HepG2 (cell line): ENCODE data around the gene TFEB. TPM values are rescaled to one million over a fixed set of nuclear protein-coding genes. Genes with fewer than 3 reads are reported as not detected.

ENCODE experiments used
- CAMTA2 ChIP-seq: sonication (generic); formaldehyde crosslinking; IDR thresholded peaks from 2 replicates; pipeline ENCODE4 v1.4.0; 2020; ENCODE audit warnings: mild to moderate bottlenecking, missing genetic modification reagents, borderline replicate concordance
- KDM4B ChIP-seq: sonication (generic); formaldehyde crosslinking; IDR thresholded peaks from 2 replicates; pipeline ENCODE4 v1.4.0; 2020; ENCODE audit warnings: missing genetic modification reagents
- NCOA5 ChIP-seq: sonication (generic); formaldehyde crosslinking; IDR thresholded peaks from 2 replicates; pipeline ENCODE4 v1.4.0; 2020; ENCODE audit warnings: missing genetic modification reagents
- NFYB ChIP-seq: sonication (generic); formaldehyde crosslinking; IDR thresholded peaks from 2 replicates; pipeline ENCODE4 v1.4.0; 2020; ENCODE audit warnings: missing genetic modification reagents
- PHF21A ChIP-seq: sonication (generic); formaldehyde crosslinking; IDR thresholded peaks from 2 replicates; pipeline ENCODE4 v1.5.0; 2020; ENCODE audit warnings: mild to moderate bottlenecking, missing genetic modification reagents
- PLRG1 ChIP-seq: fragments of 450-650 bp; conservative IDR thresholded peaks from 2 replicates; pipeline ENCODE4 v1.6.1; 2016
- RXRB ChIP-seq: IDR thresholded peaks from 2 replicates; pipeline ENCODE4 v1.6.1; 2016; ENCODE audit warnings: borderline replicate concordance, missing genetic modification reagents, missing compliant biosample characterization
- SIN3B ChIP-seq: fragments of 150-350 bp; IDR thresholded peaks from 2 replicates; pipeline ENCODE4 v1.6.1; 2014; ENCODE audit warnings: low read length
- SMC3 ChIP-seq: IDR thresholded peaks from 2 replicates; pipeline ENCODE4 v1.6.1; 2011; ENCODE audit warnings: low read length, improper control_type of control experiment
- TCF12 ChIP-seq, 2 experiments: fragments of 450-650 bp in 1 of 2; sonication (generic) in 1 of 2; formaldehyde crosslinking in 1 of 2; IDR thresholded peaks; 2 replicates each; pipeline versions ENCODE4 v1.6.1 to v1.8.0; 2017 to 2022; ENCODE audit warnings: antibody characterized with exemption in 1 of 2, mild to moderate bottlenecking in 1 of 2, missing genetic modification reagents in 1 of 2, moderate library complexity in 1 of 2
- THYN1 ChIP-seq: sonication (generic); formaldehyde crosslinking; IDR thresholded peaks from 2 replicates; pipeline ENCODE4 v1.8.1; 2023; ENCODE audit warnings: low read depth, mild to moderate bottlenecking, moderate library complexity, missing genetic modification reagents, borderline replicate concordance
- U2AF1 ChIP-seq: fragments of 200-400 bp; formaldehyde crosslinking; optimal IDR thresholded peaks from 2 replicates; pipeline ENCODE3; 2017; ENCODE audit warnings: mild to moderate bottlenecking, low read depth, low read length
- ZBTB8A ChIP-seq: sonication (generic); formaldehyde crosslinking; IDR thresholded peaks from 2 replicates; pipeline ENCODE4 v1.4.0; 2020; ENCODE audit warnings: mild to moderate bottlenecking, low read depth, missing genetic modification reagents, borderline replicate concordance
- ZFP36L1 ChIP-seq: sonication (generic); formaldehyde crosslinking; IDR thresholded peaks from 2 replicates; pipeline ENCODE4 v1.8.0; 2022; ENCODE audit warnings: mild to moderate bottlenecking, missing genetic modification reagents, moderate library complexity
- ZKSCAN8 ChIP-seq: IDR thresholded peaks from 2 replicates; pipeline ENCODE4 v1.6.1; 2016; ENCODE audit warnings: borderline replicate concordance, missing genetic modification reagents, missing compliant biosample characterization
- ZNF136 ChIP-seq: sonication (generic); formaldehyde crosslinking; IDR thresholded peaks from 2 replicates; pipeline ENCODE4 v1.8.1; 2022; ENCODE audit warnings: low read depth, mild to moderate bottlenecking, moderate library complexity, missing genetic modification reagents
- ZNF256 ChIP-seq: sonication (generic); formaldehyde crosslinking; conservative IDR thresholded peaks from 2 replicates; pipeline ENCODE4 v1.4.0; 2020; ENCODE audit warnings: missing genetic modification reagents
- ZNF709 ChIP-seq: sonication (generic); formaldehyde crosslinking; IDR thresholded peaks from 2 replicates; pipeline ENCODE4 v1.5.0; 2020; ENCODE audit warnings: mild to moderate bottlenecking, missing genetic modification reagents
- polyA plus RNA-seq, 8 experiments: library from polyadenylated mRNA; depleted of rRNA in 3 of 8; stranded (reverse) in 7 of 8; unstranded in 1 of 8; fragments of >200 nt; fragmentation: Illumina TruSeq in 4 of 8; extraction: Trizol in 4 of 8; gene quantifications; 2 replicates each; pipeline versions ENCODE4 v1.2.1 to v1.2.3, GENCODE V29; 2011 to 2016; ENCODE audit warnings: low read depth in 4 of 8, missing spikeins in 1 of 8, mixed read lengths in 1 of 8; ENCODE audit not compliant: insufficient read depth in 1 of 8
- total RNA-seq, 5 experiments: library from RNA; depleted of rRNA; stranded (reverse); fragments of >200 nt; fragmentation: Illumina TruSeq; extraction: Trizol; gene quantifications; 2 replicates each; pipeline ENCODE4 v1.2.3, GENCODE V29; 2016; ENCODE audit warnings: low read depth in 1 of 5
- TF ChIP-seq, protein P1 (sequence below): sonication (generic); formaldehyde crosslinking; conservative IDR thresholded peaks from 2 replicates; pipeline ENCODE4 v1.8.0; 2022; ENCODE audit warnings: low read depth, missing genetic modification reagents
- TF ChIP-seq, protein P2 (sequence below): sonication (generic); formaldehyde crosslinking; IDR thresholded peaks from 2 replicates; pipeline ENCODE4 v1.4.0; 2020; ENCODE audit warnings: missing genetic modification reagents, low read depth, mild to moderate bottlenecking, borderline replicate concordance
- TF ChIP-seq, protein P3 (sequence below), 2 experiments: IDR thresholded peaks; 2 replicates each; pipeline ENCODE4 v1.6.1; 2011 to 2012; ENCODE audit warnings: low read length in 2 of 2, borderline replicate concordance in 1 of 2, low read depth in 1 of 2, mild to moderate bottlenecking in 1 of 2, moderate library complexity in 1 of 2
- TF ChIP-seq, protein P4 (sequence below): IDR thresholded peaks from 2 replicates; pipeline ENCODE4 v1.6.1; 2018; ENCODE audit warnings: missing genetic modification reagents, mild to moderate bottlenecking, missing compliant biosample characterization

TFEB gene
- total and polyA plus RNA-seq, 2 of the 13 experiments (the other 11 are each of a cell fraction or from before 2014, with no cell fraction given), result 13.3 to 18.7 TPM

DNA sequence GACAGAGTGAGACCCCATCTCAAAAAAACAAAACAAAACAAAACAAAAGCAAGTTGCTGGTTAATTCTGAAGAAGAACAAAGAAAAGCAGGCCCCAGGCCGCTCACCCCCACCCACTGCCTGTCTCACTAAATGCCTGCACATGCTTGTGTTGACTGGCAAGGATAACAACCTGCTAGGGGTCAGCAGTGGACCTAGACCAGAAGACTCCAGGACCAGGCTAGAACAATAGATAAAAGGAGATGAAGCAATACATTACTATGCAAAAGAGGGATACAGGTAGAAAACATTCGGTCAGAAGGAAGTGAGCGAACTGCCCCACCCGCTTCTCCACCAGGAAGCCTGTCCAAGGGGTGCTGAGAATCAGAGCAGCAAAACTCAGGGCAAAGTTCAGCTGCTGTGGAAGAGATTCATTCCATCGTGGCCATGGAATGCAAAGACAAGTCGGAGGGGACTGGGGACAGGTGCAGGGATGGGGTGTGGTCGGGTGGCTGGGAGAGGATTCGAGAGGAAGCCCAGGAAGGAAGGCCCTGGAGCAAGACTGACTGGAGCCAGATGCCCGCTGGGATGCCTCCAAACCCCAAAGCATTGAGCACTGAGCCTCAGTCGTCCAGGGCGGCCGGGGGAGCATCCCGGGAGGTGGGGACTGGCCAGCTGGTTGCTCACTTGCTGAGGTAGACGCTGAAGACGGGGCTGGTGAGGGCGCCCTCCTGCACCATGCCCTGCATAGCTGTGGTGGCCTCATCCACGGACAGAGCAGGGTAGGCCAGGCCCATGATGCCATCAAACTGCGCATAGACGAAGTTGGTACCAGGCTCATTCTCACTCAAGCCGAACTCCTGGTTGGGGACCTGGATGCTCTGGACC lies 6.5 kb upstream of the TFEB start (continued):
- TF ChIP-seq, protein P1, sequence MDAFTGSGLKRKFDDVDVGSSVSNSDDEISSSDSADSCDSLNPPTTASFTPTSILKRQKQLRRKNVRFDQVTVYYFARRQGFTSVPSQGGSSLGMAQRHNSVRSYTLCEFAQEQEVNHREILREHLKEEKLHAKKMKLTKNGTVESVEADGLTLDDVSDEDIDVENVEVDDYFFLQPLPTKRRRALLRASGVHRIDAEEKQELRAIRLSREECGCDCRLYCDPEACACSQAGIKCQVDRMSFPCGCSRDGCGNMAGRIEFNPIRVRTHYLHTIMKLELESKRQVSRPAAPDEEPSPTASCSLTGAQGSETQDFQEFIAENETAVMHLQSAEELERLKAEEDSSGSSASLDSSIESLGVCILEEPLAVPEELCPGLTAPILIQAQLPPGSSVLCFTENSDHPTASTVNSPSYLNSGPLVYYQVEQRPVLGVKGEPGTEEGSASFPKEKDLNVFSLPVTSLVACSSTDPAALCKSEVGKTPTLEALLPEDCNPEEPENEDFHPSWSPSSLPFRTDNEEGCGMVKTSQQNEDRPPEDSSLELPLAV (CRISPR knock-in tag), result no peak
- no peak for TF ChIP-seq ZNF256 (CRISPR knock-in tag)
- TF ChIP-seq ZFP36L1 (CRISPR knock-in tag), result no peak
- TF ChIP-seq, protein P2, sequence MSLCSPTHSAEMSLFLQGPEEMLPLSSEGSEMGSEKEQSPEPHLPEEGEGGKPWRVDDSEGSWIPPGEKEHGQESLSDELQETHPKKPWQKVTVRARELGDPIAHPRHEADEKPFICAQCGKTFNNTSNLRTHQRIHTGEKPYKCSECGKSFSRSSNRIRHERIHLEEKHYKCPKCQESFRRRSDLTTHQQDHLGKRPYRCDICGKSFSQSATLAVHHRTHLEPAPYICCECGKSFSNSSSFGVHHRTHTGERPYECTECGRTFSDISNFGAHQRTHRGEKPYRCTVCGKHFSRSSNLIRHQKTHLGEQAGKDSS (CRISPR knock-in tag), result no peak
- TF ChIP-seq ZKSCAN8 (CRISPR knock-in tag), result 0 out of 2 replicates have a peak, but pooled peaks have one; percentile 25
- peak; percentile 92 for TF ChIP-seq PHF21A
- peak; percentile 65 for TF ChIP-seq U2AF1
- TF ChIP-seq CAMTA2 (CRISPR knock-in tag), result no peak
- no peak for TF ChIP-seq SIN3B
- TF ChIP-seq ZNF709 (CRISPR knock-in tag), result peak; percentile 54; the same call in 1 of the 2 replicates
- TF ChIP-seq NCOA5 (CRISPR knock-in tag), result no peak
- TF ChIP-seq THYN1 (CRISPR knock-in tag), result peak; percentile 60; the same call in 1 of the 2 replicates
- peak; percentile 54; the same call in 1 of the 2 replicates for TF ChIP-seq RXRB (CRISPR knock-in tag)
- TF ChIP-seq ZBTB8A, result no peak
- TF ChIP-seq, protein P3, sequence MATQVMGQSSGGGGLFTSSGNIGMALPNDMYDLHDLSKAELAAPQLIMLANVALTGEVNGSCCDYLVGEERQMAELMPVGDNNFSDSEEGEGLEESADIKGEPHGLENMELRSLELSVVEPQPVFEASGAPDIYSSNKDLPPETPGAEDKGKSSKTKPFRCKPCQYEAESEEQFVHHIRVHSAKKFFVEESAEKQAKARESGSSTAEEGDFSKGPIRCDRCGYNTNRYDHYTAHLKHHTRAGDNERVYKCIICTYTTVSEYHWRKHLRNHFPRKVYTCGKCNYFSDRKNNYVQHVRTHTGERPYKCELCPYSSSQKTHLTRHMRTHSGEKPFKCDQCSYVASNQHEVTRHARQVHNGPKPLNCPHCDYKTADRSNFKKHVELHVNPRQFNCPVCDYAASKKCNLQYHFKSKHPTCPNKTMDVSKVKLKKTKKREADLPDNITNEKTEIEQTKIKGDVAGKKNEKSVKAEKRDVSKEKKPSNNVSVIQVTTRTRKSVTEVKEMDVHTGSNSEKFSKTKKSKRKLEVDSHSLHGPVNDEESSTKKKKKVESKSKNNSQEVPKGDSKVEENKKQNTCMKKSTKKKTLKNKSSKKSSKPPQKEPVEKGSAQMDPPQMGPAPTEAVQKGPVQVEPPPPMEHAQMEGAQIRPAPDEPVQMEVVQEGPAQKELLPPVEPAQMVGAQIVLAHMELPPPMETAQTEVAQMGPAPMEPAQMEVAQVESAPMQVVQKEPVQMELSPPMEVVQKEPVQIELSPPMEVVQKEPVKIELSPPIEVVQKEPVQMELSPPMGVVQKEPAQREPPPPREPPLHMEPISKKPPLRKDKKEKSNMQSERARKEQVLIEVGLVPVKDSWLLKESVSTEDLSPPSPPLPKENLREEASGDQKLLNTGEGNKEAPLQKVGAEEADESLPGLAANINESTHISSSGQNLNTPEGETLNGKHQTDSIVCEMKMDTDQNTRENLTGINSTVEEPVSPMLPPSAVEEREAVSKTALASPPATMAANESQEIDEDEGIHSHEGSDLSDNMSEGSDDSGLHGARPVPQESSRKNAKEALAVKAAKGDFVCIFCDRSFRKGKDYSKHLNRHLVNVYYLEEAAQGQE (IDR thresholded peaks at IDR 0.05; ENCODE audit: borderline replicate concordance in 1 of 2, low read depth in 1 of 2, low read length in 2 of 2), result no peak; a peak in 1 of 4 replicates
- peak; percentile 38; the same call in 1 of the 2 replicates for TF ChIP-seq SMC3
- TF ChIP-seq TCF12 (IDR thresholded peaks at IDR 0.05), result no peak
- TF ChIP-seq TCF12 (CRISPR knock-in tag; IDR thresholded peaks at IDR 0.05), result no peak
- TF ChIP-seq PLRG1, result no peak
- TF ChIP-seq NFYB, result no peak
- TF ChIP-seq KDM4B (CRISPR knock-in tag), result no peak
- TF ChIP-seq, protein P4, sequence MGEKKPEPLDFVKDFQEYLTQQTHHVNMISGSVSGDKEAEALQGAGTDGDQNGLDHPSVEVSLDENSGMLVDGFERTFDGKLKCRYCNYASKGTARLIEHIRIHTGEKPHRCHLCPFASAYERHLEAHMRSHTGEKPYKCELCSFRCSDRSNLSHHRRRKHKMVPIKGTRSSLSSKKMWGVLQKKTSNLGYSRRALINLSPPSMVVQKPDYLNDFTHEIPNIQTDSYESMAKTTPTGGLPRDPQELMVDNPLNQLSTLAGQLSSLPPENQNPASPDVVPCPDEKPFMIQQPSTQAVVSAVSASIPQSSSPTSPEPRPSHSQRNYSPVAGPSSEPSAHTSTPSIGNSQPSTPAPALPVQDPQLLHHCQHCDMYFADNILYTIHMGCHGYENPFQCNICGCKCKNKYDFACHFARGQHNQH (CRISPR knock-in tag), result peak; percentile 37; the same call in 1 of the 2 replicates
- TF ChIP-seq ZNF136 (CRISPR knock-in tag), result no peak
